Neural progenitor cell (in vitro differentiated cells): ENCODE measurements around the gene GDF9. TPM values are rescaled to one million over a fixed set of nuclear protein-coding genes. Genes with fewer than 3 reads are reported as not detected.
A peak's percentile ranks its signal among the peaks of the same experiment; 100 is the strongest.

ENCODE experiments used
- DNase-seq: peaks from one replicate; pipeline ENCODE4 v3.0.0-alpha.2; 2016; ENCODE audit warnings: low spot score
- H2AFZ ChIP-seq: fragments of 200-600 bp; sonication (generic); replicated peaks from 2 replicates; pipeline ENCODE4 v1.6.1; 2016; ENCODE audit warnings: antibody characterized with exemption
- H3F3A ChIP-seq: fragments of 200-600 bp; sonication (generic); 2 replicates; pipeline ENCODE4 v1.6.1; 2016; ENCODE audit warnings: antibody characterized with exemption, low read depth
- H3K27ac ChIP-seq: fragments of 200-600 bp; sonication (generic); 2 replicates; pipeline ENCODE4 v1.5.1; 2016; ENCODE audit warnings: mild to moderate bottlenecking
- H3K27me3 ChIP-seq: fragments of 200-600 bp; sonication (generic); 2 replicates; pipeline ENCODE4 v1.6.1; 2016; ENCODE audit warnings: mild to moderate bottlenecking, moderate library complexity
- H3K36me3 ChIP-seq: fragments of 200-600 bp; sonication (generic); 2 replicates; pipeline ENCODE4 v1.5.1; 2016
- H3K4me1 ChIP-seq: fragments of 200-600 bp; sonication (generic); 2 replicates; pipeline ENCODE4 v1.6.1; 2016; ENCODE audit warnings: mixed run types
- H3K4me2 ChIP-seq: fragments of 200-600 bp; sonication (generic); 2 replicates; pipeline ENCODE4 v1.6.1; 2016
- H3K4me3 ChIP-seq: fragments of 200-600 bp; sonication (generic); 2 replicates; pipeline ENCODE4 v1.5.1; 2016
- H3K79me2 ChIP-seq: fragments of 200-600 bp; sonication (generic); 2 replicates; pipeline ENCODE4 v1.6.1; 2016; ENCODE audit warnings: low read depth
- H3K9ac ChIP-seq: fragments of 200-600 bp; sonication (generic); 2 replicates; pipeline ENCODE4 v1.6.1; 2016
- H3K9me3 ChIP-seq: fragments of 200-600 bp; sonication (generic); 2 replicates; pipeline ENCODE4 v1.5.1; 2016; ENCODE audit warnings: low read depth
- H4K20me1 ChIP-seq: fragments of 200-600 bp; sonication (generic); 2 replicates; pipeline ENCODE4 v1.6.1; 2016; ENCODE audit warnings: low read depth
- H3K27ac Mint-ChIP-seq: 3 replicates; pipeline ENCODE4 v1.8.0; 2021; ENCODE audit warnings: mixed read lengths
- H3K27me3 Mint-ChIP-seq: 2 replicates; pipeline ENCODE4 v1.8.0; 2022; ENCODE audit warnings: low read depth, mild to moderate bottlenecking, inconsistent platforms, moderate library complexity, mixed read lengths; ENCODE audit not compliant: insufficient read depth
- H3K36me3 Mint-ChIP-seq: 3 replicates; pipeline ENCODE4 v1.8.0; 2021; ENCODE audit warnings: mixed read lengths
- H3K4me1 Mint-ChIP-seq: 3 replicates; pipeline ENCODE4 v1.8.0; 2021; ENCODE audit warnings: mixed read lengths
- H3K4me3 Mint-ChIP-seq: 3 replicates; pipeline ENCODE4 v1.8.0; 2021; ENCODE audit warnings: mild to moderate bottlenecking, moderate library complexity, mixed read lengths
- H3K9me3 Mint-ChIP-seq: 3 replicates; pipeline ENCODE4 v1.8.0; 2020; ENCODE audit warnings: mixed read lengths
- EZH2 ChIP-seq: fragments of 200-600 bp; sonication (generic); IDR thresholded peaks from 2 replicates; pipeline ENCODE4 v1.6.1; 2017; ENCODE audit warnings: antibody characterized with exemption, mild to moderate bottlenecking, moderate library complexity
- EZH2phosphoT487 ChIP-seq: fragments of 200-600 bp; sonication (generic); IDR thresholded peaks from 2 replicates; pipeline ENCODE4 v1.6.1; 2017; ENCODE audit warnings: antibody characterized with exemption
- total RNA-seq: library from RNA; depleted of rRNA; stranded (reverse); fragments of >200 nt; gene quantifications from 2 replicates; pipeline ENCODE4 v1.2.3, GENCODE V29; 2015; ENCODE audit warnings: low replicate concordance
- TF ChIP-seq, protein P1 (sequence below): fragments of 200-600 bp; sonication (generic); IDR thresholded peaks from 2 replicates; pipeline ENCODE4 v1.5.1; 2017; ENCODE audit warnings: antibody characterized with exemption, mild to moderate bottlenecking

The GDF9 gene
- total RNA-seq, 1 donor from 2014 or later = 0.82 TPM

DNA sequence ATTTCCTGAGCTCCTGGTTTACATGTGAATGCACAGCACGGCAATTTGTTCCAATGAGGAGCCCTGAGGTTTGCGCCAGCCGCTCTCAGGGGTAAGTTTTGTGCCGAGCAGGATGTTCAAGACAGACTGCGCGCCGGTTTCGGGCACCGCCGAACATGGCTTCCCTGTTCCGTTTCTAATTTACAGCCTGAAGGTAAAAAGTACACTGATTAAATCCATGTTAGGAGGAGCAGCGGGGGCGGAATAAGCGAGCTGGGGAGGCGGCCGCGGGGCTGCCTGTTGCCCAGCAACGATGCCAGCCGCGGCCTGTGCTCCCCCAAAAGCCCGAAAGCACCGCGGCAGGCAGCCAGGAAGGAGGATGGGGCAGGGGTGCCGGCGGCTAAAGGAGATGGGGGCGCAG lies 46.8 kb downstream of the GDF9 start:
- Mint-ChIP-seq H3K36me3 (peaks cover 2% of the 10 kb centered on the region), H3K4me1 (peaks cover 14% of the 10 kb centered on the region), H3K27me3 (peaks cover 14% of the 10 kb centered on the region), H3K27ac (no peak overlapping the region), H3K4me3 (peak overlapping the region; percentile 55), H3K9me3 (peaks cover 3% of the 10 kb centered on the region)
- Histone ChIP-seq H2AFZ (no peak overlapping the region), H3K79me2 (no peaks in the 10 kb centered on the region), H3K9ac (no peak overlapping the region), H3F3A (peaks cover 35% of the 10 kb centered on the region), H3K4me2 (no peak overlapping the region), H3K36me3 (no peaks in the 10 kb centered on the region), H3K4me1 (no peaks in the 10 kb centered on the region), H3K27ac (no peak overlapping the region), H3K4me3 (no peak overlapping the region), H3K27me3 (peaks cover 99% of the 10 kb centered on the region), H3K9me3 (no peaks in the 10 kb centered on the region), H4K20me1 (no peaks in the 10 kb centered on the region)
- DNase-seq = no peak
- TF ChIP-seq EZH2phosphoT487 = no peak
- TF ChIP-seq, protein P1, sequence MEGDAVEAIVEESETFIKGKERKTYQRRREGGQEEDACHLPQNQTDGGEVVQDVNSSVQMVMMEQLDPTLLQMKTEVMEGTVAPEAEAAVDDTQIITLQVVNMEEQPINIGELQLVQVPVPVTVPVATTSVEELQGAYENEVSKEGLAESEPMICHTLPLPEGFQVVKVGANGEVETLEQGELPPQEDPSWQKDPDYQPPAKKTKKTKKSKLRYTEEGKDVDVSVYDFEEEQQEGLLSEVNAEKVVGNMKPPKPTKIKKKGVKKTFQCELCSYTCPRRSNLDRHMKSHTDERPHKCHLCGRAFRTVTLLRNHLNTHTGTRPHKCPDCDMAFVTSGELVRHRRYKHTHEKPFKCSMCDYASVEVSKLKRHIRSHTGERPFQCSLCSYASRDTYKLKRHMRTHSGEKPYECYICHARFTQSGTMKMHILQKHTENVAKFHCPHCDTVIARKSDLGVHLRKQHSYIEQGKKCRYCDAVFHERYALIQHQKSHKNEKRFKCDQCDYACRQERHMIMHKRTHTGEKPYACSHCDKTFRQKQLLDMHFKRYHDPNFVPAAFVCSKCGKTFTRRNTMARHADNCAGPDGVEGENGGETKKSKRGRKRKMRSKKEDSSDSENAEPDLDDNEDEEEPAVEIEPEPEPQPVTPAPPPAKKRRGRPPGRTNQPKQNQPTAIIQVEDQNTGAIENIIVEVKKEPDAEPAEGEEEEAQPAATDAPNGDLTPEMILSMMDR = no peak
- no peak for TF ChIP-seq EZH2

GRCh38 chr5:132817011-132817410 lies 49.3 kb downstream of the GDF9 start:
- no peak overlapping the region for H3K4me2 ChIP-seq
- no peak overlapping the region for H3K4me3 ChIP-seq
- peaks cover 5% of the 10 kb centered on the region for H3K9me3 Mint-ChIP-seq
- no peaks in the 10 kb centered on the region for H3K36me3 ChIP-seq
- peaks cover 99% of the 10 kb centered on the region for H3K27me3 ChIP-seq
- H3K79me2 ChIP-seq = no peaks in the 10 kb centered on the region
- no peak for TF ChIP-seq EZH2
- TF ChIP-seq, protein P1 = no peak
- TF ChIP-seq EZH2phosphoT487 = no peak
- no peak overlapping the region for H3K4me3 Mint-ChIP-seq
- H2AFZ ChIP-seq = no peak overlapping the region
- H3K27ac ChIP-seq = no peak overlapping the region
- H4K20me1 ChIP-seq = peaks cover 11% of the 10 kb centered on the region
- peaks cover 24% of the 10 kb centered on the region for H3F3A ChIP-seq
- H3K4me1 Mint-ChIP-seq = peaks cover 24% of the 10 kb centered on the region
- H3K27ac Mint-ChIP-seq = no peak overlapping the region
- H3K27me3 Mint-ChIP-seq = peaks cover 22% of the 10 kb centered on the region
- H3K9me3 ChIP-seq = no peaks in the 10 kb centered on the region
- peaks cover 2% of the 10 kb centered on the region for H3K36me3 Mint-ChIP-seq
- H3K4me1 ChIP-seq = peaks cover 4% of the 10 kb centered on the region
- DNase-seq = no peak
- no peak overlapping the region for H3K9ac ChIP-seq

DNA sequence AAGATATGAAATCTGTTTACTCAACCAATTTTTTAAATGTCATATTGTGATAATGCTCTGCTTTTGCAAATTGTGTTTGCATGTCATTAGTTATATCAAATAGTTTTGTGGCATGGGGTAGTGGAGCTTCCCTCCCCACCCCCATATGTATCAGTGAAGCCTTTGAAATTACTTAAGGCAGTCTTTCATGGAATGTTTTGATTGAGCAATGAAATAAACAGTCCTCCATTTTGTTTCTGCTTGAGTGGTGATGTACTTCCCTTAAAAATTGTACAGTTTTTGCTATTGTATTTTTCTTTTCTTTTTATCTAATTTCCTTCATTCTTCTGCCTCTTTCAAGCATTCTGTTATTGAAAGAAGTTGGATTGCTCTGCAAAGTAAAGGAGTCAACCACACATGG lies 49.7 kb downstream of the GDF9 start:
- DNase-seq = no peak
- Histone ChIP-seq H3K9me3 (no peaks in the 10 kb centered on the region), H4K20me1 (peaks cover 16% of the 10 kb centered on the region), H3K27me3 (peaks cover 99% of the 10 kb centered on the region), H3K27ac (no peak overlapping the region), H2AFZ (no peak overlapping the region), H3K4me2 (no peak overlapping the region), H3K79me2 (no peaks in the 10 kb centered on the region), H3K4me1 (peaks cover 4% of the 10 kb centered on the region), H3K9ac (no peak overlapping the region), H3K36me3 (no peaks in the 10 kb centered on the region), H3K4me3 (no peak overlapping the region), H3F3A (peaks cover 24% of the 10 kb centered on the region)
- Mint-ChIP-seq H3K27me3 (peaks cover 26% of the 10 kb centered on the region), H3K4me3 (no peak overlapping the region), H3K4me1 (peaks cover 24% of the 10 kb centered on the region), H3K27ac (no peak overlapping the region), H3K9me3 (peaks cover 5% of the 10 kb centered on the region), H3K36me3 (peaks cover 2% of the 10 kb centered on the region)
- TF ChIP-seq EZH2phosphoT487 (no peak), EZH2 (no peak)
- TF ChIP-seq, protein P1 = no peak
